Trophoblast cell (in vitro differentiated cells and primary cell): ENCODE measurements around the gene MS4A3. TPM values are rescaled to one million over a fixed set of nuclear protein-coding genes. Genes with fewer than 3 reads are reported as not detected.
"Not testable (repeated sequence)": the region's sequence is repeated elsewhere in the genome, so short reads cannot be mapped to it uniquely, and the experiment has no call there.

Experiments used
- DNase-seq, 2 donors: peaks; one replicate each; pipeline ENCODE4 v3.0.0-alpha.2; 2016
- H2AFZ ChIP-seq: 2 replicates; pipeline ENCODE4 v1.6.1; 2013; ENCODE audit warnings: low read length, moderate library complexity, mild to moderate bottlenecking; ENCODE audit not compliant: insufficient read depth, poor library complexity
- H2AK5ac ChIP-seq: 2 replicates; pipeline ENCODE4 v1.6.1; 2013; ENCODE audit warnings: mild to moderate bottlenecking, low read length
- H2BK120ac ChIP-seq: 2 replicates; pipeline ENCODE4 v1.6.1; 2013; ENCODE audit warnings: low read length, mild to moderate bottlenecking, moderate library complexity; ENCODE audit not compliant: insufficient read depth, poor library complexity
- H2BK12ac ChIP-seq: 2 replicates; pipeline ENCODE4 v1.6.1; 2013; ENCODE audit warnings: mild to moderate bottlenecking, low read length, moderate library complexity
- H2BK5ac ChIP-seq: 2 replicates; pipeline ENCODE4 v1.6.1; 2013; ENCODE audit warnings: low read length, low read depth, moderate library complexity, mild to moderate bottlenecking; ENCODE audit not compliant: poor library complexity
- H3K14ac ChIP-seq: 2 replicates; pipeline ENCODE4 v1.6.1; 2013; ENCODE audit warnings: mild to moderate bottlenecking, low read length
- H3K18ac ChIP-seq: 2 replicates; pipeline ENCODE4 v1.6.1; 2013; ENCODE audit warnings: mild to moderate bottlenecking, low read length
- H3K23ac ChIP-seq: 2 replicates; pipeline ENCODE4 v1.6.1; 2013; ENCODE audit warnings: low read length
- H3K27ac ChIP-seq: 2 replicates; pipeline ENCODE4 v1.5.1; 2013; ENCODE audit warnings: low read depth, mild to moderate bottlenecking, inconsistent platforms, low read length, moderate library complexity
- H3K27me3 ChIP-seq: 2 replicates; pipeline ENCODE4 v1.6.1; 2013; ENCODE audit warnings: inconsistent platforms, mild to moderate bottlenecking, low read length, moderate library complexity; ENCODE audit not compliant: insufficient read depth
- H3K36me3 ChIP-seq, 2 experiments: 1 replicate in 1 of 2; 2 replicates in 1 of 2; pipeline ENCODE4 v1.6.1; 2013; ENCODE audit warnings: low read length in 2 of 2, mild to moderate bottlenecking in 2 of 2, moderate library complexity in 1 of 2; ENCODE audit not compliant: insufficient read depth in 2 of 2, control insufficient read depth in 1 of 2
- H3K4ac ChIP-seq: 2 replicates; pipeline ENCODE4 v1.6.1; 2013; ENCODE audit warnings: low read depth, mild to moderate bottlenecking, low read length, moderate library complexity
- H3K4me1 ChIP-seq, 2 experiments: 1 replicate in 1 of 2; 2 replicates in 1 of 2; pipeline ENCODE4 v1.6.1; 2013; ENCODE audit warnings: low read length in 2 of 2, mild to moderate bottlenecking in 2 of 2, moderate library complexity in 1 of 2; ENCODE audit not compliant: insufficient read depth in 2 of 2, control insufficient read depth in 1 of 2
- H3K4me2 ChIP-seq: 2 replicates; pipeline ENCODE4 v1.6.1; 2013; ENCODE audit warnings: inconsistent platforms, mild to moderate bottlenecking, low read length, moderate library complexity
- H3K4me3 ChIP-seq: 2 replicates; pipeline ENCODE4 v1.5.1; 2013; ENCODE audit warnings: mild to moderate bottlenecking, low read depth, low read length, inconsistent platforms
- H3K79me1 ChIP-seq: one replicate; pipeline ENCODE4 v1.6.1; 2013; ENCODE audit warnings: low read length
- H3K79me2 ChIP-seq: 2 replicates; pipeline ENCODE4 v1.6.1; 2013; ENCODE audit warnings: low read length, mild to moderate bottlenecking; ENCODE audit not compliant: control insufficient read depth, insufficient read depth, poor library complexity
- H3K9ac ChIP-seq: 2 replicates; pipeline ENCODE4 v1.6.1; 2013; ENCODE audit warnings: mild to moderate bottlenecking, low read length
- H3K9me3 ChIP-seq: 2 replicates; pipeline ENCODE4 v1.6.1; 2013; ENCODE audit warnings: low read depth, mild to moderate bottlenecking, control low read depth, inconsistent platforms, low read length; ENCODE audit not compliant: insufficient read depth
- H4K12ac ChIP-seq: 2 replicates; pipeline ENCODE4 v1.6.1; 2013; ENCODE audit warnings: low read depth, mild to moderate bottlenecking, low read length, moderate library complexity
- H4K8ac ChIP-seq: 2 replicates; pipeline ENCODE4 v1.6.1; 2013; ENCODE audit warnings: low read depth, mild to moderate bottlenecking, low read length, moderate library complexity
- H4K91ac ChIP-seq: one replicate; pipeline ENCODE4 v1.6.1; 2013; ENCODE audit warnings: low read depth, mild to moderate bottlenecking, low read length, moderate library complexity
- WGBS: extraction: QIAGEN DNeasy Blood & Tissue Kit; methylation state at CpG from one replicate; pipeline ENCODE4 v1.1.7; 2013; ENCODE audit warnings: missing lambda C conversion rate; ENCODE audit not compliant: insufficient read length, insufficient coverage; ENCODE audit errors: extremely low coverage; 5-methylcytosine and 5-hydroxymethylcytosine counted together
- polyA plus RNA-seq: library from polyadenylated mRNA; stranded (reverse); fragments of 200-250 nt; gene quantifications from 2 replicates; pipeline ENCODE4 v1.2.3, GENCODE V29; 2013

MS4A3 gene, protein sequence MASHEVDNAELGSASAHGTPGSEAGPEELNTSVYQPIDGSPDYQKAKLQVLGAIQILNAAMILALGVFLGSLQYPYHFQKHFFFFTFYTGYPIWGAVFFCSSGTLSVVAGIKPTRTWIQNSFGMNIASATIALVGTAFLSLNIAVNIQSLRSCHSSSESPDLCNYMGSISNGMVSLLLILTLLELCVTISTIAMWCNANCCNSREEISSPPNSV
- 0.04 TPM in 1 of 2 replicates, not detected in the other for polyA plus RNA-seq

DNA sequence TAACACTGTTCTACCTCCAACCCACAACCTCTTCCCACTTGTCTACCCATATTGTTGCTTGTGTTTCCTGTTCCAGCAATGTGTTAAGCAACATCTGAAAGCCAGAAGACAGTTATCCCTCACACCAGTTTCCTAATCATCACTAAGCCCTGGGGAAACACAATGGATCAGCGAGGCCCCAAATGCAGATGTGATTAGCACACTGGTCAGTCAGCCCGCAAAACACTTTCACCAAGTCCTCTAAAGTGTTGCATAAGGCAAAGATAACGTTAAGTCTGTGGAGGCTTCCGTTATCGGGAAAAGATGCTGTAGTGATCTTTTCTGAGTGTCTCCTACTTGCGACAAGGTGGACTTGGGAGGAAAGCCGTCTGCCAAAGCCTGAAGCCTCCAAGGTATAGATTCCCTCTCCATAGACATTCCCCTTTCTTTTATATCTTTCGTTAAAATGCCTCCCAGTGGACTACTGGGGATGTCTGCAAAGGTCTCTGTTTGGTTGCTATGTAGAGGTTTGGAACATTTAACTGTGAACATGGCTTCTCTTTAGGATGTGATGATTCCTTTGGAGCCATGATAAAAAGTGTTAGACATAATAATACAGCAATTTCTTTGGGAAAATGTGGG lies at the start of gene MS4A3:
TSS of gene MS4A3 (plus strand) at position 317 of the 621 bp plus-strand sequence. CDS start 4,496 bp downstream, outside the sequence.
- Histone ChIP-seq H3K79me1 (no peaks in the 10 kb centered on the region), H2BK12ac (no peak within 1 kb of the TSS), H3K36me3 (no peaks in the 10 kb centered on the region), H3K27ac (no peak within 1 kb of the TSS), H2BK120ac (no peak within 1 kb of the TSS), H3K4me3 (no peak within 1 kb of the TSS), H3K9me3 (no peaks in the 10 kb centered on the region), H3K4ac (no peak within 1 kb of the TSS), H3K4me1 (no peaks in the 10 kb centered on the region), H3K18ac (no peak within 1 kb of the TSS), H2AFZ (no peak within 1 kb of the TSS), H3K23ac (no peak within 1 kb of the TSS), H4K91ac (no peak within 1 kb of the TSS), H3K14ac (no peak within 1 kb of the TSS), H3K27me3 (no peaks in the 10 kb centered on the region), H4K12ac (no peak within 1 kb of the TSS), H2BK5ac (no peak within 1 kb of the TSS), H3K79me2 (peaks cover 1% of the 10 kb centered on the region), H3K4me2 (no peak within 1 kb of the TSS), H2AK5ac (no peak within 1 kb of the TSS), H4K8ac (no peak within 1 kb of the TSS), H3K9ac (no peak within 1 kb of the TSS)
- no CpG with 5 or more reads among the region's 8 CpGs for WGBS
- peak; percentile 24 to 31 for DNase-seq

DNA sequence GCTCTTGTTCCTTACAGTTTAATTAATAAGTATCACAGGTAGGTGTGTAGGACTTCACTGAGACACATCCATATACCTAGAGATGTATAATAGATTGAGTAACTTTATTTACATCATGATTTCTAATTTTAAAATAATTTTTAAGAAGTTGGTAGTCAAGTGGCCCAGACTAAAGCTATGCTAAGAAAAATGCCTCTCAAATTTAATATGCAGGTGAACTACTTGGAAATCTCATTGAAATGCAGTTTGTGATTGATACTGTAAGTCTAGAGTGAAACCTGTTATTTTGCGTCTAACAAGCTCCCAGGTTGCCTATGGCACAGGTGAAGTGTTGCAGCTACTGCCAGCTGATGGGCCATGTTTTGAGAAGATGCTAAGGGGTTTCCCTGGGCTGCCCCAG lies 39.6 kb upstream of the MS4A3 start, which contains the start of gene OOSP4B:
TSS of gene OOSP4B (plus strand) at position 301 of the 400 bp plus-strand sequence.
- no peaks in the 10 kb centered on the region for H3K36me3 ChIP-seq
- no peaks in the 10 kb centered on the region for H3K27me3 ChIP-seq
- no peak for DNase-seq
- no peak within 1 kb of the TSS for H4K8ac ChIP-seq
- H3K27ac ChIP-seq = no peak within 1 kb of the TSS
- H3K79me2 ChIP-seq = no peaks in the 10 kb centered on the region
- no peaks in the 10 kb centered on the region for H3K4me1 ChIP-seq
- H3K9me3 ChIP-seq = no peaks in the 10 kb centered on the region
- no peak within 1 kb of the TSS for H3K4me3 ChIP-seq
- no peak within 1 kb of the TSS for H2BK120ac ChIP-seq
- H3K14ac ChIP-seq = no peak within 1 kb of the TSS
- no peak within 1 kb of the TSS for H3K9ac ChIP-seq
- no peak within 1 kb of the TSS for H4K91ac ChIP-seq
- H3K4ac ChIP-seq = no peak within 1 kb of the TSS
- no peak within 1 kb of the TSS for H4K12ac ChIP-seq
- no CpG with 5 or more reads among the region's 1 CpG for WGBS
- no peaks in the 10 kb centered on the region for H3K79me1 ChIP-seq
- H3K4me2 ChIP-seq = no peak within 1 kb of the TSS
- H2AFZ ChIP-seq = no peak within 1 kb of the TSS
- H2BK12ac ChIP-seq = no peak within 1 kb of the TSS
- no peak within 1 kb of the TSS for H2BK5ac ChIP-seq
- H3K18ac ChIP-seq = no peak within 1 kb of the TSS
- H2AK5ac ChIP-seq = no peak within 1 kb of the TSS
- no peak within 1 kb of the TSS for H3K23ac ChIP-seq

DNA sequence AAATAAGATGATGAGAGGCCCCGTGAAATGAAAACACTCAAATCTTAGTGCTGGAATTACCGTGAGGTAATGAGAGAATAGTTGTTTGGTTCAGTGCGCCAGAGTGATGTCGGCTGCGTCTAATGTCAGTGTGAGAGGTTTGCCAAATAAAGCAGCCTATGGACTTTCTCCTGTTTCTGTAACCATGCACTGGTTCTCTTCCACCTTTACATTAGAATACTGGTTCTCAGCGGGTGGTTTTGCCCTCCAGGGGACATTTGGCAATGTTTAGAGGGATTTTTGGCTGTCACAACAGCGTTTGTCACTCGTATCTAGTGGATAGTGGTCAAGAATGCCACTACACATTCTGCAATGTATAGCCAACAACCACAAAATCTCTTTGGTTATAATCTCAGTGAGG lies 38.4 kb upstream of the MS4A3 start:
- Histone ChIP-seq H3K18ac (no peak overlapping the region), H2AFZ (no peak overlapping the region), H3K79me2 (no peaks in the 10 kb centered on the region)

DNA sequence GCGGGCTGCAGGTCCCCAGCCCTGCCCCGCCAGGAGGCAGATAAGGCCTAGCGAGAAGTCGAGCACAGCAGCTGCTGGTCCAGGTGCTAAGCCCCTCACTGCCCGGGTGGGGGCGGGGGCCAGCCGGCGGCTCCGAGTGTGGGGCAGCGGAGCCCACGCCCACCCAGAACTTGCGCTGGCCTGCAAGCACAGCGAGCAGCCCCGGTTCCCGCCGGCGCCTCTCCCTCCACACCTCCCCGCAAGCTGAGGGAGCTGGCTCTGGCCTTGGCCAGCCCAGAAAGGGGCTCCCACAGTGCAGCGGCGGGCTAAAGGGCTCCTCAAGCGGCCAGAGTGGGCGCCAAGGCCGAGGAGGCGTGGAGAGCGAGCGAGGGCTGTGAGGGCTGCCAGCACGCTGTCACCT lies 36.1 kb upstream of the MS4A3 start:
- not testable (repeated sequence) for H3K4me1 ChIP-seq, H3K14ac ChIP-seq, H3K79me1 ChIP-seq

More for the DNA sequence above, 38.4 kb upstream of the MS4A3 start:
- Histone ChIP-seq H2BK120ac (no peak overlapping the region), H3K23ac (no peak overlapping the region), H3K9ac (no peak overlapping the region), H4K8ac (no peak overlapping the region), H3K36me3 (no peaks in the 10 kb centered on the region), H4K91ac (no peak overlapping the region), H4K12ac (no peak overlapping the region), H3K4ac (no peak overlapping the region), H3K4me2 (no peak overlapping the region), H3K27ac (no peak overlapping the region), H3K4me3 (no peak overlapping the region), H3K79me1 (no peaks in the 10 kb centered on the region), H3K4me1 (no peaks in the 10 kb centered on the region), H3K27me3 (no peaks in the 10 kb centered on the region), H2AK5ac (no peak overlapping the region), H3K9me3 (no peaks in the 10 kb centered on the region), H3K14ac (no peak overlapping the region), H2BK5ac (no peak overlapping the region), H2BK12ac (no peak overlapping the region)
- no CpG with 5 or more reads among the region's 8 CpGs for WGBS
- DNase-seq = no peak

More for the DNA sequence above, 36.1 kb upstream of the MS4A3 start:
- not testable (repeated sequence) for H3K36me3 ChIP-seq, H2BK5ac ChIP-seq, H3K79me2 ChIP-seq, H2AK5ac ChIP-seq, H4K12ac ChIP-seq, H3K4me3 ChIP-seq, H3K23ac ChIP-seq, H3K4me2 ChIP-seq, H3K27ac ChIP-seq, H2AFZ ChIP-seq, H3K9me3 ChIP-seq, H2BK120ac ChIP-seq, H3K4ac ChIP-seq, H4K91ac ChIP-seq, DNase-seq, H2BK12ac ChIP-seq, H3K27me3 ChIP-seq, H4K8ac ChIP-seq, H3K18ac ChIP-seq, H3K9ac ChIP-seq
- WGBS = no CpG with 5 or more reads among the region's 27 CpGs
